Measurements from ENCODE around the gene RPS3.

GRCh38 chr11:75430714-75431532 is 31.6 kb downstream of the RPS3 start:
- TF ChIP-seq POLR2A (IDR thresholded peaks at IDR 0.05; ENCODE audit: low read depth, low read length) (no peak), JUN (IDR thresholded peaks at IDR 0.05; ENCODE audit: borderline replicate concordance, insufficient read depth, insufficient read length, low read depth) (no peak), FOS (IDR thresholded peaks at IDR 0.05; ENCODE audit: borderline replicate concordance, insufficient read depth, low read length) (no peak), EZH2 (IDR thresholded peaks at IDR 0.05; ENCODE audit: borderline replicate concordance, low read depth, low read length, severe bottlenecking) (peak; percentile 79), GATA2 (IDR thresholded peaks at IDR 0.05; ENCODE audit: insufficient read depth, insufficient read length, low read depth, low read length) (no peak), MYC (IDR thresholded peaks at IDR 0.05; ENCODE audit: low read depth, low read length) (no peak)
- TF ChIP-seq, protein P1, sequence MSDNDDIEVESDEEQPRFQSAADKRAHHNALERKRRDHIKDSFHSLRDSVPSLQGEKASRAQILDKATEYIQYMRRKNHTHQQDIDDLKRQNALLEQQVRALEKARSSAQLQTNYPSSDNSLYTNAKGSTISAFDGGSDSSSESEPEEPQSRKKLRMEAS (IDR thresholded peaks at IDR 0.05; ENCODE audit: insufficient read depth, insufficient read length) = no peak
- TF ChIP-seq, protein P2, sequence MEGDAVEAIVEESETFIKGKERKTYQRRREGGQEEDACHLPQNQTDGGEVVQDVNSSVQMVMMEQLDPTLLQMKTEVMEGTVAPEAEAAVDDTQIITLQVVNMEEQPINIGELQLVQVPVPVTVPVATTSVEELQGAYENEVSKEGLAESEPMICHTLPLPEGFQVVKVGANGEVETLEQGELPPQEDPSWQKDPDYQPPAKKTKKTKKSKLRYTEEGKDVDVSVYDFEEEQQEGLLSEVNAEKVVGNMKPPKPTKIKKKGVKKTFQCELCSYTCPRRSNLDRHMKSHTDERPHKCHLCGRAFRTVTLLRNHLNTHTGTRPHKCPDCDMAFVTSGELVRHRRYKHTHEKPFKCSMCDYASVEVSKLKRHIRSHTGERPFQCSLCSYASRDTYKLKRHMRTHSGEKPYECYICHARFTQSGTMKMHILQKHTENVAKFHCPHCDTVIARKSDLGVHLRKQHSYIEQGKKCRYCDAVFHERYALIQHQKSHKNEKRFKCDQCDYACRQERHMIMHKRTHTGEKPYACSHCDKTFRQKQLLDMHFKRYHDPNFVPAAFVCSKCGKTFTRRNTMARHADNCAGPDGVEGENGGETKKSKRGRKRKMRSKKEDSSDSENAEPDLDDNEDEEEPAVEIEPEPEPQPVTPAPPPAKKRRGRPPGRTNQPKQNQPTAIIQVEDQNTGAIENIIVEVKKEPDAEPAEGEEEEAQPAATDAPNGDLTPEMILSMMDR (IDR thresholded peaks at IDR 0.05; ENCODE audit: extremely low read depth in 1 of 2, insufficient read depth in 1 of 2, low read depth in 1 of 2, low read length in 2 of 2) = no peak

Data from endothelial cell of umbilical vein (primary cell).